ENCODE measurements around the gene DCTN2.

DNA sequence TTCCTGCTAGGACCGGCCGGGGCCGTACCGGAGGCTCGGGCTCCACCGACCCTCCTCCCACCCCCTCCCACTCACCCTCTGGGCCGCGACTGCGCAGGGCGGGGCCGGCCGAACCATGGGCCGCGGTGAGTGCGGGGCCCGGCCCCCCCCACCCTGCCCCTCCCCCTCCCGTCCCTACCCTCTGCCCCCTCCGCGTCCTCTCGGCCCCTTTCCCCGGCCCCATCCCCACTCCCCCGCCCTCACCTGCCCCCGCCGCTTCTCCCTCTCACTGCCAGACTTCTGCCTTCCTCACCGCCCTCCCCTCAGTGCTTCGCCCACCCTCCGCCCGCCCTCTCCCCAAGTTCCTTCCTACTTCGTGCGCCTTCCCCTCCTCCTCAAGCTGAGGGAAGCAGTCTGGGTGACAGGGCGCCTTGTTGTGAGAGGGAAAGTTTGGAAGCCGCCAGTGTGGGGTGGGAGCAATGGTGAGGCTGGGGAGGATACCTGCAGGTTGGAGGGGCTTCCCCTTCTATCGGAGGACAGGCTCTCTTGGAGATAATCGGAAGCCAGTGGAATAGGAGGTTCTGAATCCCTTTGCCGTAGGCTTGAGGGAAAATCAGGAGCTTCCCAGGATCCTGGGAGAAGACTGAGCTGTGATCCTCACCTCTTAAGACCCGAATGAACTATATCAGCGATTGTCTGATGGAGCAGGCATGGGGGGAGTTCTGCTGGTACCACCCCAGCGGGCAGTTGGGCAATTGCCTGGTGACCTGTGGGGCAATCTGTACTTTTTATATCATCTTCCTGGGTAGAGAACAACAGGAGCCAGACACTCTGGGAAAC lies 23.9 kb downstream of the DCTN2 start:
- TF ChIP-seq, protein P1, sequence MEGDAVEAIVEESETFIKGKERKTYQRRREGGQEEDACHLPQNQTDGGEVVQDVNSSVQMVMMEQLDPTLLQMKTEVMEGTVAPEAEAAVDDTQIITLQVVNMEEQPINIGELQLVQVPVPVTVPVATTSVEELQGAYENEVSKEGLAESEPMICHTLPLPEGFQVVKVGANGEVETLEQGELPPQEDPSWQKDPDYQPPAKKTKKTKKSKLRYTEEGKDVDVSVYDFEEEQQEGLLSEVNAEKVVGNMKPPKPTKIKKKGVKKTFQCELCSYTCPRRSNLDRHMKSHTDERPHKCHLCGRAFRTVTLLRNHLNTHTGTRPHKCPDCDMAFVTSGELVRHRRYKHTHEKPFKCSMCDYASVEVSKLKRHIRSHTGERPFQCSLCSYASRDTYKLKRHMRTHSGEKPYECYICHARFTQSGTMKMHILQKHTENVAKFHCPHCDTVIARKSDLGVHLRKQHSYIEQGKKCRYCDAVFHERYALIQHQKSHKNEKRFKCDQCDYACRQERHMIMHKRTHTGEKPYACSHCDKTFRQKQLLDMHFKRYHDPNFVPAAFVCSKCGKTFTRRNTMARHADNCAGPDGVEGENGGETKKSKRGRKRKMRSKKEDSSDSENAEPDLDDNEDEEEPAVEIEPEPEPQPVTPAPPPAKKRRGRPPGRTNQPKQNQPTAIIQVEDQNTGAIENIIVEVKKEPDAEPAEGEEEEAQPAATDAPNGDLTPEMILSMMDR (conservative IDR thresholded peaks at IDR 0.05), result no peak
- no peak for TF ChIP-seq ZFX (IDR thresholded peaks at IDR 0.05)
